ENCODE results near the gene SPOCK3.

DNA sequence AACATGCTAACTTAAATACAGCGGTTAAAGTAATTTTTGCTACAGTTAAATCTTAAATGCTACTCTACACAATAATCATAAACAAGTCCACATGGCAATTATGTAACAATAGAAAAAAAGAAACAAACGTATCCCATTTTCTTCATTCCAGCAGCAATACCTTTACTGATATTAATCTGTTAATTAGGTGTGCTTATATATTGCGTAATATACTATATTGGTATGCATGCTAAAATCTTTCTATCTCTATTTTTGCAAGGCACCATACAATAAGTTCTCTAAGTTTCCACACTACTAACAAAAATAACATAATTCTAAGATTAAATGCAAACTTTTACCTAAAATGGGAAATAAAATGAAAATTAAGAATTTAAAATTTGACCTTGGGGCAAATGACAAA lies 500.6 kb downstream of the SPOCK3 start:
- TF ChIP-seq, protein P1, sequence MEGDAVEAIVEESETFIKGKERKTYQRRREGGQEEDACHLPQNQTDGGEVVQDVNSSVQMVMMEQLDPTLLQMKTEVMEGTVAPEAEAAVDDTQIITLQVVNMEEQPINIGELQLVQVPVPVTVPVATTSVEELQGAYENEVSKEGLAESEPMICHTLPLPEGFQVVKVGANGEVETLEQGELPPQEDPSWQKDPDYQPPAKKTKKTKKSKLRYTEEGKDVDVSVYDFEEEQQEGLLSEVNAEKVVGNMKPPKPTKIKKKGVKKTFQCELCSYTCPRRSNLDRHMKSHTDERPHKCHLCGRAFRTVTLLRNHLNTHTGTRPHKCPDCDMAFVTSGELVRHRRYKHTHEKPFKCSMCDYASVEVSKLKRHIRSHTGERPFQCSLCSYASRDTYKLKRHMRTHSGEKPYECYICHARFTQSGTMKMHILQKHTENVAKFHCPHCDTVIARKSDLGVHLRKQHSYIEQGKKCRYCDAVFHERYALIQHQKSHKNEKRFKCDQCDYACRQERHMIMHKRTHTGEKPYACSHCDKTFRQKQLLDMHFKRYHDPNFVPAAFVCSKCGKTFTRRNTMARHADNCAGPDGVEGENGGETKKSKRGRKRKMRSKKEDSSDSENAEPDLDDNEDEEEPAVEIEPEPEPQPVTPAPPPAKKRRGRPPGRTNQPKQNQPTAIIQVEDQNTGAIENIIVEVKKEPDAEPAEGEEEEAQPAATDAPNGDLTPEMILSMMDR (IDR thresholded peaks at IDR 0.05; ENCODE audit: low read length) = no peak
- TF ChIP-seq EZH2 (IDR thresholded peaks at IDR 0.05; ENCODE audit: borderline replicate concordance, low read length) = no peak

Data from OCI-LY1 (cell line).